ENCODE results near the gene AMN.

The AMN gene

DNA sequence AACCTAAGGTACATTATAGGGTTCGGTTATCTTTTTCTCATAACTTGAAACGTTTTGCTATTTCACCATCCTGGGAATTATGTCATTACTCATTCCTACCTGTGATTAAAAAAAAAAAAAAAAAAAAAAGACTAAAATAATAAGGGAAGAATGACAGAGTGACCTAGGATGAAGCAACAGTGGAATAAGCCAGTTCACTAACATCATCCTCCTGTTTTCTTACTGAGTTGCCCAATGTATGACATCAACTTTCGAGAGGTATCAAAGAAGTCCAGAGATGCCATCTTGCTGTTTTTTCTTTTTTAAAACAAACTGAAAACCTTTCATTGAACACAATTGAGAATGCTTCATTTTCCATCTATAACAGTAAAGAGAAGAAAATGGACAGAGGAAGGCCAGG is 42.8 kb downstream of the AMN start:
- Histone ChIP-seq H3K9ac (ENCODE audit: low read depth, low read length) (no peak overlapping the region), H3K27ac (ENCODE audit: low read depth, low read length) (no peak overlapping the region), H3K4me3 (ENCODE audit: low read length) (no peak overlapping the region), H3K9me3 (ENCODE audit: insufficient read depth, low read depth, low read length) (no peaks in the 10 kb centered on the region), H3K36me3 (ENCODE audit: insufficient read depth, low read length) (peaks cover 92% of the 10 kb centered on the region), H3K4me1 (ENCODE audit: insufficient read depth, low read length) (no peaks in the 10 kb centered on the region), H3K27me3 (ENCODE audit: insufficient read depth, low read length) (no peaks in the 10 kb centered on the region)
- 97% methylated on average over 3 of the region's 3 CpGs for WGBS

GRCh38 chr14:102965971-102966655 is 43.6 kb downstream of the AMN start:
- 95% methylated on average over 20 of the region's 20 CpGs for WGBS
- peaks cover 95% of the 10 kb centered on the region for H3K36me3 ChIP-seq (ENCODE audit: insufficient read depth, low read length)
- H3K9ac ChIP-seq (ENCODE audit: low read depth, low read length): no peak overlapping the region

DNA sequence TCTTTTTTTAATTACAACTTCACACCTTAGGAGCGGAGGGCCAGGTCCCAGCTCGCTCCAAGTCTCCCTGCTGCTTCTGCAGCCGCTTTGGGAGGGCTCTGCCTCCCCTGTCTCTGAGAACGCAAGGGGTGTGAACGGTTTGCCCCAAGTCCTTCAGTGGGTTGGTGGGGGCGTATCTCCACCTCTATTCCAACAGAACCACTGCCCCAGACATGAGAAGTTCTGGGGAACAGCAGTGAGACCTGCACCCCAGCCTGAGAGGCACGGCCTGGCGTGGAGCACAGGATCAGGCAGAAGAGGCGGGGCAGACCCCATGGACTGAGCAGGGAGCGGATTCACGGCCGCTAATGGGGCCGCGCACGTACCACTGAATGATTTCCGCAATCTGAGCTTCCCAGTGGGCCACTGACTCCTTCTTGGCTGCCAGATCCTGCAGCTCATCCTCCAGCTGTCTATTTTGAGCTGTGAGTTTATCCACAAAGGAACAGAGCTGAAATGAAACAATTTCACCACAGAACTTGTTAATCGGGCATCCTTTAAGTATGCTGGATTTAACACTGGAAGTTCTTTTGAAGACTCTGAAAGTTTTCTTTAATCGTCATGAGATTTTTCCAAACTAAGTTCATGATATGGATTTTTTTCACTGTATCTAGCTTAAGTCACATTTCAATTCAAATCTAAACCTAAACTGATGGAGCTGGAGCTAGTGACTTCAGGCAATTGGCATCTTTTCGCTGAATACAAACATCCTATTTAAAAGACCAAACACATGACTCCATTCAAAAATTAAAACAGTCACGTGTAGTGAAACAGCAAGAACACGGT is 44.4 kb downstream of the AMN start:
- no peak overlapping the region for H3K4me3 ChIP-seq (ENCODE audit: low read length)
- 94% methylated on average over 21 of the region's 21 CpGs for WGBS
- H3K27me3 ChIP-seq (ENCODE audit: insufficient read depth, low read length): no peaks in the 10 kb centered on the region
- H3K9ac ChIP-seq (ENCODE audit: low read depth, low read length): no peak overlapping the region
- H3K36me3 ChIP-seq (ENCODE audit: insufficient read depth, low read length): peaks cover 99% of the 10 kb centered on the region
- no peaks in the 10 kb centered on the region for H3K4me1 ChIP-seq (ENCODE audit: insufficient read depth, low read length)
- no peaks in the 10 kb centered on the region for H3K9me3 ChIP-seq (ENCODE audit: insufficient read depth, low read depth, low read length)
- no peak overlapping the region for H3K27ac ChIP-seq (ENCODE audit: low read depth, low read length)

More at GRCh38 chr14:102965971-102966655, 43.6 kb downstream of the AMN start:
- H3K27me3 ChIP-seq (ENCODE audit: insufficient read depth, low read length): no peaks in the 10 kb centered on the region
- no peaks in the 10 kb centered on the region for H3K4me1 ChIP-seq (ENCODE audit: insufficient read depth, low read length)
- no peak overlapping the region for H3K4me3 ChIP-seq (ENCODE audit: low read length)
- no peak overlapping the region for H3K27ac ChIP-seq (ENCODE audit: low read depth, low read length)
- no peaks in the 10 kb centered on the region for H3K9me3 ChIP-seq (ENCODE audit: insufficient read depth, low read depth, low read length)

DNA sequence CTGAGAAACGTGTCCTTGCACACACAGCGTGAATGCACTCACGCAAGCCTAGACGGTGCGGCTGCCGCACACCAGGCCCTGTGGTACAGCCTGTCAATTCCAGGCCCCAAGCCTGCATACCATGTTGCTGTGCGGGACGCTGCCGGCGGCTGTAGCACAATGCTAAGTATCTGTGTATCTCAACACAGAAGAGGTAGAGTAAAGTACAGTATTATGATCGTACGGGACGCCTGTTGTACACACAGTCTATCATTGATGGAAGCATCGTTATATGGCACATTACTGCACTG is 45.0 kb downstream of the AMN start:
- H3K27ac ChIP-seq (ENCODE audit: low read depth, low read length): no peak overlapping the region
- WGBS: 95% methylated on average over 14 of the region's 14 CpGs
- H3K9me3 ChIP-seq (ENCODE audit: insufficient read depth, low read depth, low read length): no peaks in the 10 kb centered on the region
- no peaks in the 10 kb centered on the region for H3K27me3 ChIP-seq (ENCODE audit: insufficient read depth, low read length)
- no peaks in the 10 kb centered on the region for H3K4me1 ChIP-seq (ENCODE audit: insufficient read depth, low read length)
- H3K4me3 ChIP-seq (ENCODE audit: low read length): no peak overlapping the region
- H3K9ac ChIP-seq (ENCODE audit: low read depth, low read length): no peak overlapping the region
- H3K36me3 ChIP-seq (ENCODE audit: insufficient read depth, low read length): peaks cover 97% of the 10 kb centered on the region

DNA sequence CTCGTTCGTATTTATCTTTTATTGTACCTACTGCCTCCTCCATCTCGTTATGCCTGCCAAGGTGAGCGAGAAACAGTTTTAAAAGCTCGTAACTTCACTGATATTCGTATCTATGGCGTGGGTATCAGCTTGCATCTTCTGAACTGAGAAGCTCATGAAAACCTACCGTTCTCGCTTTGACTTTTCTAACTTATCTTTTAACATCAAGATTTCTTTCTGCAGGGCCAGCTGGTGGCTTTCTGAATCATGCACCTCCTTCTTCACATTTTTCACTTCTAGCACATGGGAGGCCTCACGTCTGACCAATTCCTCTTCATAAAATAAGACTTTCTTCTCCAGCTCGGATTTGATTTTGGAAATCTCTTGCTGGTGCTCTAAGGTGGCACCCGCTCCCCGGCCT is 45.8 kb downstream of the AMN start:
- H3K9ac ChIP-seq (ENCODE audit: low read depth, low read length): no peak overlapping the region
- H3K9me3 ChIP-seq (ENCODE audit: insufficient read depth, low read depth, low read length): no peaks in the 10 kb centered on the region
- H3K4me1 ChIP-seq (ENCODE audit: insufficient read depth, low read length): no peaks in the 10 kb centered on the region
- H3K27ac ChIP-seq (ENCODE audit: low read depth, low read length): no peak overlapping the region
- 95% methylated on average over 13 of the region's 13 CpGs for WGBS
- H3K36me3 ChIP-seq (ENCODE audit: insufficient read depth, low read length): peaks cover 96% of the 10 kb centered on the region
- no peak overlapping the region for H3K4me3 ChIP-seq (ENCODE audit: low read length)
- no peaks in the 10 kb centered on the region for H3K27me3 ChIP-seq (ENCODE audit: insufficient read depth, low read length)

DNA sequence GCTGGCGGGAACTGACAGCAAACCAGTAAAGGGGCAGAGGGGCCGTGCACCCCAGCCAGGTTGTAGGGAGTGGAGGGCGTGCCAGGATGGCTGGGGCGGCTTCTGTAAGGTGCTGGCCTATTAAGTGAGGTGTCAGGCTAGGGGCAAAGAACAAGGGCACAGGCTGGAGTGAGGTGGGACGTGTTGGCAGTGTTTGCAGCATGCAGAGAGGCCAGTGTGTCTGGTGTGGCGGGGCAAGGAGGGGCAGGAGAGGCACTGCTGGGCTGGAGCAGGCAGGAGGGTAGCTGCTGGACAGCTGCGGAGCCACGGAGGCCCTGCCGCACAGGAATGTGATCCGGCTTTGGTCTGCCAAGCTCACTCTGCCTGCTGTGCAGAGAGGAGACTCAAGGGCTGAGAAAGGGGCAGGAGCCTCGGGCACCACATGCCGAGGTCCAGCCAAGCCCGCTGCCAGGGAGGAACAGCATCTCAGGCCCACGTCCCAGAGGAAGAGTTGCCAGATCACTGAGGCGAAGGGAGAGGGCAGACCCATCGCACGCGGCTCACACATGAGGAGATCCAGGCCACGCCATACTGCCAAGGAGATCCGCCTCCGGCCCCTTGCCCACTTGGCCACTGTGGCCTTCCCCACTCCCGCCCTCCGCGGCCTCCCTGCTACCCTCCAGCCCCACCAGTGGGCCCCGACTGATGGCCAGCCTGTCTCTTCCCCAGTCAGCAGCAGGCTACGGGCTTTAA is 46.8 kb downstream of the AMN start:
- H3K4me1 ChIP-seq (ENCODE audit: insufficient read depth, low read length): no peaks in the 10 kb centered on the region
- H3K9me3 ChIP-seq (ENCODE audit: insufficient read depth, low read depth, low read length): no peaks in the 10 kb centered on the region
- no peaks in the 10 kb centered on the region for H3K27me3 ChIP-seq (ENCODE audit: insufficient read depth, low read length)
- no peak overlapping the region for H3K9ac ChIP-seq (ENCODE audit: low read depth, low read length)
- no peak overlapping the region for H3K4me3 ChIP-seq (ENCODE audit: low read length)
- 95% methylated on average over 26 of the region's 26 CpGs for WGBS
- H3K27ac ChIP-seq (ENCODE audit: low read depth, low read length): no peak overlapping the region
- H3K36me3 ChIP-seq (ENCODE audit: insufficient read depth, low read length): peaks cover 96% of the 10 kb centered on the region

- no peaks in the 10 kb centered on the region for H3K4me1 ChIP-seq (ENCODE audit: insufficient read depth, low read length)
- WGBS: 93% methylated on average over 11 of the region's 11 CpGs
- H3K4me3 ChIP-seq (ENCODE audit: low read length): no peak overlapping the region
- H3K9me3 ChIP-seq (ENCODE audit: insufficient read depth, low read depth, low read length): no peaks in the 10 kb centered on the region
- no peak overlapping the region for H3K27ac ChIP-seq (ENCODE audit: low read depth, low read length)
- H3K9ac ChIP-seq (ENCODE audit: low read depth, low read length): no peak overlapping the region
- peaks cover 95% of the 10 kb centered on the region for H3K36me3 ChIP-seq (ENCODE audit: insufficient read depth, low read length)
- H3K27me3 ChIP-seq (ENCODE audit: insufficient read depth, low read length): no peaks in the 10 kb centered on the region
Measured at GRCh38 chr14:102969901-102970300, 47.4 kb downstream of the AMN start.

GRCh38 chr14:102970496-102970895 is 48.0 kb downstream of the AMN start:
- 97% methylated on average over 10 of the region's 10 CpGs for WGBS
- H3K4me1 ChIP-seq (ENCODE audit: insufficient read depth, low read length): no peaks in the 10 kb centered on the region
- H3K36me3 ChIP-seq (ENCODE audit: insufficient read depth, low read length): peaks cover 93% of the 10 kb centered on the region
- no peak overlapping the region for H3K27ac ChIP-seq (ENCODE audit: low read depth, low read length)
- no peak overlapping the region for H3K9ac ChIP-seq (ENCODE audit: low read depth, low read length)
- no peaks in the 10 kb centered on the region for H3K9me3 ChIP-seq (ENCODE audit: insufficient read depth, low read depth, low read length)
- H3K4me3 ChIP-seq (ENCODE audit: low read length): no peak overlapping the region
- no peaks in the 10 kb centered on the region for H3K27me3 ChIP-seq (ENCODE audit: insufficient read depth, low read length)

DNA sequence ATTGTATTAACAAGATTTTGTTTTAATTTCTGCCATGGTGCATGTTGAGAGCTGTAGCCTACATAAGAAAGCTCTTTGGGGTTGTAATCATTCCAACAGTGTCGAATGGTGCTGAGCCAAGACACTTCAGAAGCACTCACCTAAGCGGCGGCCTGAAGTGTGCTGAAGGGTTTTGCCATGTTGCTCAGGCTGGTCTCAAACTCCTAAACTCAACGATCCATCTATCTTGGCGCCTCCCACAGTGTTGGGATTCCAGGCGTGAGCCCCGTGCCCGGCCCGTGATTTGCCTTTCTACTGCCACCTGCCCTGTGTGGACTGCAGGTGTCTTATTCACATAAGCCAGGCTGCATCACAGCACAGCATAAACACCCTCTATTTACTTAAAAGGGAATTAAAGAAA is 48.9 kb downstream of the AMN start:
- 96% methylated on average over 9 of the region's 9 CpGs for WGBS
- H3K4me3 ChIP-seq (ENCODE audit: low read length): no peak overlapping the region
- no peaks in the 10 kb centered on the region for H3K4me1 ChIP-seq (ENCODE audit: insufficient read depth, low read length)
- no peak overlapping the region for H3K9ac ChIP-seq (ENCODE audit: low read depth, low read length)
- peaks cover 93% of the 10 kb centered on the region for H3K36me3 ChIP-seq (ENCODE audit: insufficient read depth, low read length)
- H3K27ac ChIP-seq (ENCODE audit: low read depth, low read length): no peak overlapping the region
- no peaks in the 10 kb centered on the region for H3K9me3 ChIP-seq (ENCODE audit: insufficient read depth, low read depth, low read length)
- no peaks in the 10 kb centered on the region for H3K27me3 ChIP-seq (ENCODE audit: insufficient read depth, low read length)

GRCh38 chr14:102971836-102972606 is 49.6 kb downstream of the AMN start:
- WGBS: 95% methylated on average over 24 of the region's 25 CpGs
- H3K4me1 ChIP-seq (ENCODE audit: insufficient read depth, low read length): no peaks in the 10 kb centered on the region
- H3K27me3 ChIP-seq (ENCODE audit: insufficient read depth, low read length): no peaks in the 10 kb centered on the region
- no peaks in the 10 kb centered on the region for H3K9me3 ChIP-seq (ENCODE audit: insufficient read depth, low read depth, low read length)
- peaks cover 93% of the 10 kb centered on the region for H3K36me3 ChIP-seq (ENCODE audit: insufficient read depth, low read length)
- H3K9ac ChIP-seq (ENCODE audit: low read depth, low read length): no peak overlapping the region
- no peak overlapping the region for H3K4me3 ChIP-seq (ENCODE audit: low read length)
- no peak overlapping the region for H3K27ac ChIP-seq (ENCODE audit: low read depth, low read length)

Measured in HUES64 (cell line).